ENCODE measurements around the gene LRCH4. TPM values are rescaled to one million over a fixed set of nuclear protein-coding genes. Genes with fewer than 3 reads are reported as not detected.

Gene LRCH4
- total and polyA plus RNA-seq, 2 of the 13 experiments (the other 11 are each of a cell fraction or from before 2014, with no cell fraction given): 7.0 to 9.3 TPM

- TF ChIP-seq SOX5 (CRISPR knock-in tag; IDR thresholded peaks at IDR 0.05; ENCODE audit: borderline replicate concordance) (peak; percentile 7; the same call in 1 of the 2 replicates), KLF16 (CRISPR knock-in tag; IDR thresholded peaks at IDR 0.05) (peak in 1 of 2 experiments; percentile 74; a peak in 2 of 4 replicates), PRDM10 (CRISPR knock-in tag; IDR thresholded peaks at IDR 0.05; ENCODE audit: low read depth) (no peak), ZGPAT (CRISPR knock-in tag; IDR thresholded peaks at IDR 0.05) (no peak; the same call in none of the 2 replicates), NCOA5 (CRISPR knock-in tag; IDR thresholded peaks at IDR 0.05) (no peak), ZNF263 (CRISPR knock-in tag; IDR thresholded peaks at IDR 0.05) (no peak), CENPX (CRISPR knock-in tag; IDR thresholded peaks at IDR 0.05) (no peak), ZNF496 (CRISPR knock-in tag; IDR thresholded peaks at IDR 0.05; ENCODE audit: insufficient replicate concordance) (no peak), ZNF253 (CRISPR knock-in tag; IDR thresholded peaks at IDR 0.05; ENCODE audit: borderline replicate concordance) (no peak), PRMT3 (CRISPR knock-in tag; IDR thresholded peaks at IDR 0.05; ENCODE audit: borderline replicate concordance, low read depth) (peak; percentile 76; the same call in 1 of the 2 replicates), NR2F2 (IDR thresholded peaks at IDR 0.05; ENCODE audit: borderline replicate concordance, low read depth) (no peak), XRCC5 (optimal IDR thresholded peaks at IDR 0.05; ENCODE audit: low read length) (no peak), THYN1 (CRISPR knock-in tag; IDR thresholded peaks at IDR 0.05; ENCODE audit: borderline replicate concordance, low read depth) (no peak), ZNF790 (CRISPR knock-in tag; IDR thresholded peaks at IDR 0.05; ENCODE audit: borderline replicate concordance) (peak; percentile 83; the same call in 1 of the 2 replicates), TFDP2 (CRISPR knock-in tag; IDR thresholded peaks at IDR 0.05) (peak; percentile 99), ZNF230 (CRISPR knock-in tag; IDR thresholded peaks at IDR 0.05) (0 out of 2 replicates have a peak, but pooled peaks have one; percentile 58), ZNF44 (CRISPR knock-in tag; IDR thresholded peaks at IDR 0.05) (no peak), ZNF816 (CRISPR knock-in tag; IDR thresholded peaks at IDR 0.05; ENCODE audit: borderline replicate concordance) (peak; percentile 72; the same call in 1 of the 2 replicates), TFDP1 (CRISPR knock-in tag; IDR thresholded peaks at IDR 0.05; ENCODE audit: borderline replicate concordance) (peak; percentile 99), ZBTB21 (CRISPR knock-in tag; IDR thresholded peaks at IDR 0.05) (peak; percentile 43; the same call in 1 of the 2 replicates), ZNF251 (CRISPR knock-in tag; IDR thresholded peaks at IDR 0.05) (no peak), SMARCE1 (IDR thresholded peaks at IDR 0.05; ENCODE audit: borderline replicate concordance) (no peak)
Observed at GRCh38 chr7:100538654-100539435, 47.1 kb downstream of the LRCH4 start, which contains the start of gene AGFG2 (continued).

Measured in HepG2 (cell line).